PFSK-1 (cell line): Measurements from ENCODE around the gene CTXN1.

Experiments
- REST ChIP-seq, 2 experiments: IDR thresholded peaks; 2 replicates each; pipeline versions ENCODE4 v1.6.1 to v1.8.0; 2011 to 2012; ENCODE audit warnings: low read depth in 2 of 2, low read length in 2 of 2, control low read depth in 1 of 2, inconsistent platforms in 1 of 2, mild to moderate bottlenecking in 1 of 2, moderate library complexity in 1 of 2; ENCODE audit not compliant: insufficient read depth in 1 of 2
- SIN3A ChIP-seq: IDR thresholded peaks from 2 replicates; pipeline ENCODE4 v1.6.1; 2012; ENCODE audit warnings: mild to moderate bottlenecking, low read length, moderate library complexity, borderline replicate concordance; ENCODE audit not compliant: insufficient read depth
- TAF1 ChIP-seq: IDR thresholded peaks from 2 replicates; pipeline ENCODE4 v1.6.1; 2012; ENCODE audit warnings: low read length, control low read depth, borderline replicate concordance; ENCODE audit not compliant: insufficient read depth

DNA sequence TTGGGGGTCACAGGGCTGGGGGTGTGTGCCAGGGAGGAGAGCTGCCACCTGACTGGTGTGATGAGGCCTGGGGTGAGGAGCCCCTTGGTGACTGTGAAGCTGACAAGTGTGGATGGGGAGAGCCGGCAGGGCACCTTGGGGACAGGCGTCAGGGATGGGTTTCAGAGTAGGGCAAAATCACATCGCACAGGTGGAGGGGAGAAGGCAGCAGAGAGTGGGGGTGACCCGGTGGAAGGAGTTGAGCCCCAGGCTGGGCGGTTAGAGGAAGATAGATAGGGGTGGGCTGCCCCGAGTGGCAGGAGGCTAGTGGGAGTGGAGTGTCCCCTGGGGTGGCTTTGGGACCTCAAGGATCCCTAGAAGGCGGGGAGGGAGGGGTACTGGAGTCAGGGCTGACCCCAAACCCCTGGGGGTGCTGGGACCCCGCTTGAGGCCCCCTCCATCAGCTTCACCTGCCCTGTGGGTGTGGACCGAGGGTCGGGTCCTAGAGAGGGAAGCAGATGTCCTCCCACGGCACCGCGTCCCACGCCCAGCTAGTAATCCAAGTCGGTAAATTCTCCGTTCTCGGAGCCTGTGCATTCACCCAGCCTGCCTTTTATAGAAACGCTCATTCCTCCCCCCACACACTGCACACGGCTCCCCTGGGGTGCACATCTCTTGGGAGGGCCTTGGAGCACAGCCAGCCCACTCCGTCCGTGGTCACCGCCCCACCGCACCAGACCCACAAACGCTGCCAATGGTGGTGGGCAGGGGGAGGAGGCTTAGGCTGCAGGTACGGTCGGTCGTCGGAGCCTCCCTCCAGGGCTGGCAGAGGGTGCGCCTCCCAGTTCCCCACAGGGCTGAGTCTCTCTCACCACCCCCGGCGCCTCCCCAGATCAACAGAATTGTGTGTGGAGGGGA, 2.4 kb downstream of the CTXN1 start:
- TF ChIP-seq TAF1 (no peak), REST (IDR thresholded peaks at IDR 0.05; ENCODE audit: insufficient read depth in 1 of 2, low read depth in 2 of 2, low read length in 2 of 2) (no peak), SIN3A (no peak)
